Right renal pelvis (tissue), 4 donors: ENCODE data around the gene ZNF48. TPM values are rescaled to one million over a fixed set of nuclear protein-coding genes. Genes with fewer than 3 reads are reported as not detected.

ENCODE experiments used
- DNase-seq, 4 donors: peaks; one replicate each; pipeline ENCODE4 v3.0.0-alpha.2; 2013; ENCODE audit warnings: low read depth in 4 of 4, low spot score in 3 of 4, missing footprints in 1 of 4
- polyA plus RNA-seq, 4 donors: library from polyadenylated mRNA; unstranded; fragments of 120-200 nt; gene quantifications; one replicate each; pipeline ENCODE4 v1.2.1, GENCODE V29; 2013; ENCODE audit not compliant: insufficient read length in 4 of 4

The ZNF48 gene
- polyA plus RNA-seq, 4 donors = 13.0 to 15.2 (median 13.9) TPM

GRCh38 chr16:30399435-30400186, 4.4 kb downstream of the ZNF48 start:
- DNase-seq = no peak

GRCh38 chr16:30401768-30402425, 6.7 kb downstream of the ZNF48 start:
- no peak for DNase-seq

GRCh38 chr16:30406795-30407101, 11.5 kb downstream of the ZNF48 start:
- DNase-seq = no peak

GRCh38 chr16:30407102-30407803, 12.0 kb downstream of the ZNF48 start, which contains the start of gene ZNF771:
Gene ZNF771 (plus strand): TSS chr16:30407606. CDS start chr16:30408054, 448 bp downstream.
- DNase-seq = peak in 3 of 4 donors; percentile 80 to 85 (median 85)

- no peak for DNase-seq
These were observed 12.7 kb downstream of the ZNF48 start for GRCh38 chr16:30407804-30408534.

- peak in 3 of 4 donors; percentile 80 to 84 (median 84) for DNase-seq
These were observed 14.2 kb downstream of the ZNF48 start for GRCh38 chr16:30409125-30410060.

- no peak for DNase-seq
These were observed 18.0 kb downstream of the ZNF48 start for GRCh38 chr16:30413112-30413806.

- no peak for DNase-seq
These were observed 18.9 kb downstream of the ZNF48 start for GRCh38 chr16:30414159-30414558.

- DNase-seq = no peak
These were observed 20.9 kb downstream of the ZNF48 start for GRCh38 chr16:30416047-30416603.

- DNase-seq = no peak
These were observed 21.7 kb downstream of the ZNF48 start for GRCh38 chr16:30416624-30417528.

GRCh38 chr16:30417529-30418349, 22.5 kb downstream of the ZNF48 start:
- DNase-seq = peak; percentile 82 to 88 (median 83)

- no peak for DNase-seq
These were observed 23.3 kb downstream of the ZNF48 start for GRCh38 chr16:30418350-30419181.

- DNase-seq = no peak
These were observed 25.8 kb downstream of the ZNF48 start for GRCh38 chr16:30421010-30421409.

GRCh38 chr16:30428055-30428454, 32.8 kb downstream of the ZNF48 start:
- DNase-seq = no peak

- no peak for DNase-seq
These were observed 34.1 kb downstream of the ZNF48 start for GRCh38 chr16:30429418-30429677.

GRCh38 chr16:30429678-30430427, 34.6 kb downstream of the ZNF48 start, which contains the start of gene DCTPP1:
Gene DCTPP1 (minus strand): TSS chr16:30430030. CDS start chr16:30429980, 50 bp downstream.
- DNase-seq = peak; percentile 90 to 97 (median 96)
